ENCODE measurements around the gene MRPL38. TPM values are rescaled to one million over a fixed set of nuclear protein-coding genes. Genes with fewer than 3 reads are reported as not detected.

MRPL38 gene
- total RNA-seq, 2 experiments from 2014 or later, result 112 to 198 TPM

DNA sequence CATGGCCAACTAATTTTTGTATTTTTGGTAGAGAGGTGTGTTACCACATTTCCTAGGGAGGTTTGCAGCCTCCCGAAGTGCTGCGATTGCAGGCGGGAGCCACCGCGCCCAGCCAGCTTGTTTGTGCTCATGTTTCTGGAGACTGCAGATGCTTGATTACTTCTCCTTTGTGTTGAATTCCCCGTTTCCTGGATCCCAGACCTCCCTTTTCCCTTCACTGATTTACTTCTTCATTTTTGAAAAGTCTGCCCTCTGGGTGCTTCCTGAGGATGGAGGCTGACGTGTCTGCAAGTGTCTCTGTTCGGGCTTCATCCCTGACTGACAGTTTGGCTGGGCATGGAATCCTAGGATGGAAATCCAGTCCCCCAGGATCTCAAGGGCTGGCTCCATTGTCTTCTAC, 19.3 kb downstream of the MRPL38 start:
- no peaks in the 10 kb centered on the region for H3K9me2 ChIP-seq (ENCODE audit: insufficient read depth, low read length)
- no peak overlapping the region for H3K4me2 ChIP-seq (ENCODE audit: low read length)
- intact Hi-C loops (cut with micrococcal nuclease; ENCODE audit: unreplicated experiment), result no loop called here
- no peaks in the 10 kb centered on the region for H3K4me1 ChIP-seq (ENCODE audit: insufficient read depth, low read length, poor library complexity, severe bottlenecking)
- no peak for DNase-seq (ENCODE audit: low spot score)
- no peaks in the 10 kb centered on the region for H3K9me3 ChIP-seq (ENCODE audit: low read length)
- no TSS peak for BruUV-seq (replicated peaks)
- H3K36me3 ChIP-seq (ENCODE audit: insufficient read depth, low read length), result peaks cover 18% of the 10 kb centered on the region
- no peak overlapping the region for H3K4me3 ChIP-seq (ENCODE audit: low read depth, low read length, poor library complexity, severe bottlenecking)
- ChIA-PET CTCF (ENCODE audit: unreplicated experiment) (no interaction called here), POLR2A (interaction anchor here (0.6 to 1.1 kb wide), 2 partner anchors 12 to 19 kb away, joined by 3 read pairs; partner anchors contain the start of gene MRPL38)
- H3K27ac ChIP-seq (ENCODE audit: low read depth, low read length, poor library complexity, severe bottlenecking), result no peak overlapping the region
- no peaks in the 10 kb centered on the region for H3K79me2 ChIP-seq (ENCODE audit: insufficient read depth, low read depth, low read length)
- TF ChIP-seq, protein P1, sequence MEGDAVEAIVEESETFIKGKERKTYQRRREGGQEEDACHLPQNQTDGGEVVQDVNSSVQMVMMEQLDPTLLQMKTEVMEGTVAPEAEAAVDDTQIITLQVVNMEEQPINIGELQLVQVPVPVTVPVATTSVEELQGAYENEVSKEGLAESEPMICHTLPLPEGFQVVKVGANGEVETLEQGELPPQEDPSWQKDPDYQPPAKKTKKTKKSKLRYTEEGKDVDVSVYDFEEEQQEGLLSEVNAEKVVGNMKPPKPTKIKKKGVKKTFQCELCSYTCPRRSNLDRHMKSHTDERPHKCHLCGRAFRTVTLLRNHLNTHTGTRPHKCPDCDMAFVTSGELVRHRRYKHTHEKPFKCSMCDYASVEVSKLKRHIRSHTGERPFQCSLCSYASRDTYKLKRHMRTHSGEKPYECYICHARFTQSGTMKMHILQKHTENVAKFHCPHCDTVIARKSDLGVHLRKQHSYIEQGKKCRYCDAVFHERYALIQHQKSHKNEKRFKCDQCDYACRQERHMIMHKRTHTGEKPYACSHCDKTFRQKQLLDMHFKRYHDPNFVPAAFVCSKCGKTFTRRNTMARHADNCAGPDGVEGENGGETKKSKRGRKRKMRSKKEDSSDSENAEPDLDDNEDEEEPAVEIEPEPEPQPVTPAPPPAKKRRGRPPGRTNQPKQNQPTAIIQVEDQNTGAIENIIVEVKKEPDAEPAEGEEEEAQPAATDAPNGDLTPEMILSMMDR (conservative IDR thresholded peaks at IDR 0.05; ENCODE audit: low read length), result no peak
- TF ChIP-seq EZH2phosphoT487 (IDR thresholded peaks at IDR 0.05; ENCODE audit: borderline replicate concordance, low read depth, low read length), result no peak
- no peaks in the 10 kb centered on the region for H4K20me1 ChIP-seq (ENCODE audit: insufficient read depth, low read length)
- no peak overlapping the region for H2AFZ ChIP-seq (ENCODE audit: low read length)

GRCh38 chr17:75881678-75882454, 22.8 kb downstream of the MRPL38 start:
- TF ChIP-seq, protein P1 (conservative IDR thresholded peaks at IDR 0.05; ENCODE audit: low read length), result no peak
- TF ChIP-seq EZH2phosphoT487 (IDR thresholded peaks at IDR 0.05; ENCODE audit: borderline replicate concordance, low read depth, low read length), result no peak
- Histone ChIP-seq H3K27ac (ENCODE audit: low read depth, low read length, poor library complexity, severe bottlenecking) (no peak overlapping the region), H2AFZ (ENCODE audit: low read length) (no peak overlapping the region), H3K9me3 (ENCODE audit: low read length) (no peaks in the 10 kb centered on the region), H3K4me1 (ENCODE audit: insufficient read depth, low read length, poor library complexity, severe bottlenecking) (peaks cover 12% of the 10 kb centered on the region), H3K79me2 (ENCODE audit: insufficient read depth, low read depth, low read length) (no peaks in the 10 kb centered on the region), H3K36me3 (ENCODE audit: insufficient read depth, low read length) (no peaks in the 10 kb centered on the region), H4K20me1 (ENCODE audit: insufficient read depth, low read length) (no peaks in the 10 kb centered on the region), H3K4me2 (ENCODE audit: low read length) (no peak overlapping the region), H3K4me3 (ENCODE audit: low read depth, low read length, poor library complexity, severe bottlenecking) (no peak overlapping the region), H3K9me2 (ENCODE audit: insufficient read depth, low read length) (no peaks in the 10 kb centered on the region)
- intact Hi-C loops (cut with micrococcal nuclease; ENCODE audit: unreplicated experiment), result no loop called here
- ChIA-PET POLR2A (interaction anchor here (0.6 to 0.7 kb wide), 3 partner anchors 43 to 84 kb away, joined by 3 to 6 read pairs (median 3); no protein-coding TSS in a partner anchor), CTCF (ENCODE audit: unreplicated experiment) (no interaction called here)
- no peak for DNase-seq (ENCODE audit: low spot score)
- no TSS peak for BruUV-seq (replicated peaks)

- POLR2A ChIA-PET, result interaction anchor here (0.7 kb wide), 1 partner anchor 124 kb away, joined by 3 read pairs; no protein-coding TSS in a partner anchor
- Histone ChIP-seq H3K79me2 (ENCODE audit: insufficient read depth, low read depth, low read length) (no peaks in the 10 kb centered on the region), H2AFZ (ENCODE audit: low read length) (no peak overlapping the region), H3K9me3 (ENCODE audit: low read length) (no peaks in the 10 kb centered on the region), H3K9me2 (ENCODE audit: insufficient read depth, low read length) (no peaks in the 10 kb centered on the region), H3K4me3 (ENCODE audit: low read depth, low read length, poor library complexity, severe bottlenecking) (no peak overlapping the region), H3K36me3 (ENCODE audit: insufficient read depth, low read length) (no peaks in the 10 kb centered on the region), H3K4me2 (ENCODE audit: low read length) (no peak overlapping the region), H3K27ac (ENCODE audit: low read depth, low read length, poor library complexity, severe bottlenecking) (no peak overlapping the region), H4K20me1 (ENCODE audit: insufficient read depth, low read length) (no peaks in the 10 kb centered on the region), H3K4me1 (ENCODE audit: insufficient read depth, low read length, poor library complexity, severe bottlenecking) (peaks cover 28% of the 10 kb centered on the region)
- intact Hi-C loops (cut with micrococcal nuclease; ENCODE audit: unreplicated experiment), result no loop called here
- TF ChIP-seq, protein P1 (conservative IDR thresholded peaks at IDR 0.05; ENCODE audit: low read length), result no peak
- TF ChIP-seq EZH2phosphoT487 (IDR thresholded peaks at IDR 0.05; ENCODE audit: borderline replicate concordance, low read depth, low read length), result no peak
- CTCF ChIA-PET (ENCODE audit: unreplicated experiment), result no interaction called here
- no peak for DNase-seq (ENCODE audit: low spot score)
- BruUV-seq (replicated peaks), result no TSS peak
Measured at GRCh38 chr17:75880266-75880665, 24.4 kb downstream of the MRPL38 start.
